PC-9 (cell line): ENCODE results near the gene B3GNT7. TPM values are rescaled to one million over a fixed set of nuclear protein-coding genes. Genes with fewer than 3 reads are reported as not detected.
"Not testable (repeated sequence)": the region's sequence is repeated elsewhere in the genome, so short reads cannot be mapped to it uniquely, and the experiment has no call there.

Experiments used
- BruUV-seq: library from RNA; stranded (reverse); fragments of 400-500 nt; replicated peaks from 2 replicates; lab custom pipeline; 2021; lab: Mats Ljungman, UMichigan
- CTCF ChIA-PET: fragments of 300-600 bp; sonication (Branson Sonifier 250); formaldehyde crosslinking; loops from one replicate; lab custom pipeline; 2022; ENCODE audit warnings: antibody characterized with exemption; lab: Charles Lee
- POLR2A ChIA-PET: fragments of 300-600 bp; sonication (Branson Sonifier 250); formaldehyde crosslinking; loops from one replicate; lab custom pipeline; 2022; ENCODE audit warnings: antibody characterized with exemption; ENCODE audit not compliant: unreplicated experiment; lab: Charles Lee
- DNase-seq, 2 experiments: peaks; one replicate each; pipeline versions ENCODE4 v3.0.0 to v3.0.0-alpha.2; 2015 to 2022; ENCODE audit warnings: mixed read lengths in 1 of 2
- H2AFZ ChIP-seq: fragments of 200-600 bp; sonication (generic); 2 replicates; pipeline ENCODE4 v1.8.1; 2017; ENCODE audit warnings: antibody characterized with exemption
- H3F3A ChIP-seq: fragments of 200-600 bp; sonication (generic); 2 replicates; pipeline ENCODE4 v1.8.1; 2017; ENCODE audit warnings: antibody characterized with exemption, mild to moderate bottlenecking, low read depth; ENCODE audit not compliant: insufficient read depth
- H3K27ac ChIP-seq: fragments of 200-600 bp; sonication (generic); 2 replicates; pipeline ENCODE4 v1.6.1; 2016; ENCODE audit warnings: mixed run types
- H3K27me3 ChIP-seq: fragments of 200-600 bp; sonication (generic); 2 replicates; pipeline ENCODE4 v1.6.1; 2016; ENCODE audit warnings: low read depth, mixed run types; ENCODE audit not compliant: insufficient read depth
- H3K36me3 ChIP-seq: fragments of 200-600 bp; sonication (generic); 2 replicates; pipeline ENCODE4 v1.6.1; 2016; ENCODE audit warnings: low read depth, mixed run types
- H3K4me1 ChIP-seq: fragments of 200-600 bp; sonication (generic); replicated peaks from 2 replicates; pipeline ENCODE4 v1.6.1; 2016; ENCODE audit warnings: mixed run types; ENCODE audit not compliant: insufficient read depth
- H3K4me2 ChIP-seq: fragments of 200-600 bp; sonication (generic); 2 replicates; pipeline ENCODE4 v1.6.1; 2017; ENCODE audit warnings: mixed run types
- H3K4me3 ChIP-seq: fragments of 200-600 bp; sonication (generic); 2 replicates; pipeline ENCODE4 v1.6.1; 2016; ENCODE audit warnings: mixed run types
- H3K79me2 ChIP-seq: fragments of 200-600 bp; sonication (generic); 2 replicates; pipeline ENCODE4 v1.6.1; 2017; ENCODE audit warnings: low read depth, mixed run types
- H3K9me2 ChIP-seq: fragments of 200-600 bp; sonication (generic); 2 replicates; pipeline ENCODE4 v1.8.1; 2017; ENCODE audit warnings: mild to moderate bottlenecking; ENCODE audit not compliant: insufficient read depth
- H3K9me3 ChIP-seq: fragments of 200-600 bp; sonication (generic); 2 replicates; pipeline ENCODE4 v1.8.1; 2016; ENCODE audit warnings: low read depth; ENCODE audit not compliant: insufficient read depth
- H4K20me1 ChIP-seq: fragments of 200-600 bp; sonication (generic); 2 replicates; pipeline ENCODE4 v1.8.1; 2017; ENCODE audit not compliant: insufficient read depth
- EZH2 ChIP-seq: fragments of 200-600 bp; sonication (generic); IDR thresholded peaks from 2 replicates; pipeline ENCODE4 v1.8.0; 2017; ENCODE audit warnings: antibody characterized with exemption, low read depth
- intact Hi-C: fragments of 100-400 bp; cut with micrococcal nuclease; formaldehyde crosslinking; loops from one replicate; pipeline ENCODE4 v1.10.0; 2022; ENCODE audit not compliant: unreplicated experiment
- total RNA-seq: library from RNA; stranded (reverse); gene quantifications from 2 replicates; pipeline ENCODE4 v1.2.3, GENCODE V29; 2021
- TF ChIP-seq, protein P1 (sequence below): fragments of 200-600 bp; sonication (generic); conservative IDR thresholded peaks from 2 replicates; pipeline ENCODE4 v1.6.1; 2017; ENCODE audit warnings: mixed run types, antibody characterized with exemption, mild to moderate bottlenecking, moderate library complexity

Gene B3GNT7
- total RNA-seq, 1 experiment from 2014 or later = 14.0 TPM

DNA sequence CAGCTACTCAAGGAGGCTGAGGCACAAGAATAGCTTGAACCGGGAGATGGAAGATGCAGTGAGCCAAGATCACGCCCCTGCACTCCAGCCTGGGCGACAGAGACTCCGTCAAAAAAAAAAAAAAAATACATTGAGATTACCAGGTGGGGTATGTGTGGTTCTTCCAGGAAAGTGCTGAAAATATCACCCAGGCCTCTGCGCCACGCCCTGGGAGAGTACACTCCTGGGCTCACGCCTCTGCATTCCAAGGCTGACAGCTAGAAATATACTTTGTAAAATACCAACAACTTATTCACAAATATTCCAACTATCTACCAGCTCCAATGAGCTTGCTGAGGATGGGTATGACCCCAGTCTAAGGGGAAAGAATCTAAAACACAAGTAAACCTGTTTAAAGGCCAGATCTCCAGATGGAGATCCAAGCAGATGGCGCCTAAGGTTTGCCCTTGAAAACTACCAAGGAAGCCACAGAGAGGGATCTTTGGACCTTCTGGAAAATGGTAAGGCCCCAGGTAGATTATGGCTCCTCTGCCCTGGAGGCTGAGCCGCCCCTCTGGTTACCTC lies 21.6 kb upstream of the B3GNT7 start:
- Histone ChIP-seq H3F3A (peaks cover 31% of the 10 kb centered on the region; the same call in 1 of the 2 replicates), H3K27ac (no peak overlapping the region), H3K9me2 (no peaks in the 10 kb centered on the region), H3K36me3 (no peaks in the 10 kb centered on the region), H3K4me2 (no peak overlapping the region), H4K20me1 (no peaks in the 10 kb centered on the region), H3K79me2 (no peaks in the 10 kb centered on the region), H3K4me3 (no peak overlapping the region), H3K27me3 (no peaks in the 10 kb centered on the region), H2AFZ (no peak overlapping the region), H3K4me1 (peaks cover 70% of the 10 kb centered on the region), H3K9me3 (no peaks in the 10 kb centered on the region)
- ChIA-PET CTCF (interaction anchor here (0.7 kb wide), 1 partner anchor 488 kb away, joined by 19 read pairs; no protein-coding TSS in a partner anchor), POLR2A (interaction anchor here (0.9 to 1.2 kb wide), 2 partner anchors 46 to 91 kb away, joined by 4 to 13 read pairs; partner anchors contain the start of gene NCL)
- no TSS peak for BruUV-seq
- peak in 1 of 2 experiments; percentile 58 for DNase-seq
- TF ChIP-seq EZH2 = no peak
- TF ChIP-seq, protein P1, sequence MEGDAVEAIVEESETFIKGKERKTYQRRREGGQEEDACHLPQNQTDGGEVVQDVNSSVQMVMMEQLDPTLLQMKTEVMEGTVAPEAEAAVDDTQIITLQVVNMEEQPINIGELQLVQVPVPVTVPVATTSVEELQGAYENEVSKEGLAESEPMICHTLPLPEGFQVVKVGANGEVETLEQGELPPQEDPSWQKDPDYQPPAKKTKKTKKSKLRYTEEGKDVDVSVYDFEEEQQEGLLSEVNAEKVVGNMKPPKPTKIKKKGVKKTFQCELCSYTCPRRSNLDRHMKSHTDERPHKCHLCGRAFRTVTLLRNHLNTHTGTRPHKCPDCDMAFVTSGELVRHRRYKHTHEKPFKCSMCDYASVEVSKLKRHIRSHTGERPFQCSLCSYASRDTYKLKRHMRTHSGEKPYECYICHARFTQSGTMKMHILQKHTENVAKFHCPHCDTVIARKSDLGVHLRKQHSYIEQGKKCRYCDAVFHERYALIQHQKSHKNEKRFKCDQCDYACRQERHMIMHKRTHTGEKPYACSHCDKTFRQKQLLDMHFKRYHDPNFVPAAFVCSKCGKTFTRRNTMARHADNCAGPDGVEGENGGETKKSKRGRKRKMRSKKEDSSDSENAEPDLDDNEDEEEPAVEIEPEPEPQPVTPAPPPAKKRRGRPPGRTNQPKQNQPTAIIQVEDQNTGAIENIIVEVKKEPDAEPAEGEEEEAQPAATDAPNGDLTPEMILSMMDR = no peak
- intact Hi-C loops = no loop called here

DNA sequence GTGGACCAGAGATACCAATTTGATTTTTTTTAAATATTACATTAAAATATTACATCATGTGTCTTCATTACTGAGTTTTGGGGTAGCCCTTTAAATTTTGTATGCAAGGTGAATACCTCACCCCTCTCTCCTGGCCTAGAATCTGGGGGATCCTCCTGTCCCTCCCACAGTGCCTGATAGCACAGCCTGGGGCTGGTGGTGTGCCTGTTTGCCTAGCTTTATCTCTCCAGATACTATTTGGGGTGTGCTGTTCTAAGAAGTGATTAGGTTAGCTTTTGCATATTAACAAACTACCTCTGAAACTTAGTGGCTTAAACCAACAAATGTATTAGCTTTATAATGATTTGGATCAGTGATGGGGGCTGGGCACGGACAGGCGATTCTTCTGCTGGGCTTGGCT lies 20.7 kb upstream of the B3GNT7 start:
- Histone ChIP-seq H3K4me2 (no peak overlapping the region), H4K20me1 (no peaks in the 10 kb centered on the region), H3K9me2 (no peaks in the 10 kb centered on the region), H3K4me1 (peaks cover 73% of the 10 kb centered on the region), H3K36me3 (no peaks in the 10 kb centered on the region), H3K4me3 (no peak overlapping the region), H3K27me3 (no peaks in the 10 kb centered on the region), H2AFZ (no peak overlapping the region), H3F3A (peaks cover 33% of the 10 kb centered on the region; the same call in 1 of the 2 replicates), H3K79me2 (no peaks in the 10 kb centered on the region), H3K27ac (no peak overlapping the region), H3K9me3 (no peaks in the 10 kb centered on the region)
- TF ChIP-seq, protein P1 = no peak
- TF ChIP-seq EZH2 = no peak
- BruUV-seq = no TSS peak
- no peak for DNase-seq
- ChIA-PET CTCF (no interaction called here), POLR2A (interaction anchor here (0.9 to 1.2 kb wide), 2 partner anchors 45 to 90 kb away, joined by 4 to 13 read pairs; partner anchors contain the start of gene NCL)
- intact Hi-C loops = no loop called here

DNA sequence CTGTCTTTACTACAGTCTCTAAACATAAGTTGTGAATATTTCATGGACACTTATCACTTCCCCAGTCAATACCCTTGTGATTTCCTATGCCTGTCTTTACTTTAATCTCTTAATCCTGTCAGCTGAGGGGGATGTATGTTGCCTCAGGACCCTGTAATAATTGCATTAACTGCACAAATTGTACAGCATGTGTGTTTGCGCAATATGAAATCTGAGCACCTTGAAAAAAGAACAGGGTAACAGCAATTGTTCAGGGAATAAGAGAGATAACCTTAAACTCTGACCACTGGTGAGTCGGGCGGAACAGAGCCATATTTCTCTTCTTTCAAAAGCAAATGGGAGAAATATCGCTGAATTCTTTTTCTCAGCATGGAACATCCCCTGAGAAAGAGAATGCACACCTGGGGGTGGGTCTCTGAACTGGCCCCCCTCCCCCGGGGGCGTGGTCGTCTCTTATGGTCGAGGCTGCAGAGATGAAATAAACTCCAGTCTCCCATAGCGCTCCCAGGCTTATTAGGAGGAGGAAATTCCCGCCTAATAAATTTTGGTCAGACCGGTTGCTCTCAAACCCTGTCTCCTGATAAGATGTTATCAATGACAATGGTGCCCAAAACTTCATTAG lies 19.4 kb upstream of the B3GNT7 start:
- H3K9me3 ChIP-seq, BruUV-seq, H3K79me2 ChIP-seq, H3K27ac ChIP-seq, H3K27me3 ChIP-seq, H4K20me1 ChIP-seq, H3K9me2 ChIP-seq, POLR2A ChIA-PET, DNase-seq, CTCF ChIA-PET, intact Hi-C loops, H3K36me3 ChIP-seq, H2AFZ ChIP-seq, H3K4me3 ChIP-seq, H3K4me2 ChIP-seq: not testable (repeated sequence)
- H3F3A ChIP-seq = peaks cover 24% of the 10 kb centered on the region; the same call in 1 of the 2 replicates
- peaks cover 66% of the 10 kb centered on the region for H3K4me1 ChIP-seq
